Ovary (tissue), 9 donors: ENCODE data around the gene TRIM66. TPM values are rescaled to one million over a fixed set of nuclear protein-coding genes. Genes with fewer than 3 reads are reported as not detected.

ENCODE experiments used
- DNase-seq, 5 donors: peaks; one replicate each; pipeline ENCODE4 v3.0.0-alpha.2; 2019 to 2020
- H3K27ac ChIP-seq, 2 donors: fragments of 200-600 bp; one replicate each; pipeline versions ENCODE4 v1.5.1 to v1.8.0; 2019 to 2022
- H3K27me3 ChIP-seq: fragments of 200-600 bp; one replicate; pipeline ENCODE4 v1.8.0; 2022
- H3K36me3 ChIP-seq: fragments of 200-600 bp; sonication (generic); one replicate; pipeline ENCODE4 v1.5.1; 2019
- H3K4me1 ChIP-seq: one replicate; pipeline ENCODE4 v1.8.1; 2013; ENCODE audit warnings: mild to moderate bottlenecking, moderate library complexity; ENCODE audit not compliant: insufficient read depth
- H3K4me3 ChIP-seq: fragments of 200-600 bp; sonication (generic); one replicate; pipeline ENCODE4 v1.5.1; 2017
- H3K9me3 ChIP-seq, 2 donors: fragments of 200-600 bp in 1 of 2; sonication (generic) in 1 of 2; one replicate each; pipeline versions ENCODE4 v1.5.1 to v1.8.1; 2013 to 2019; ENCODE audit warnings: mild to moderate bottlenecking in 1 of 2, moderate library complexity in 1 of 2
- EP300 ChIP-seq: sonication (generic); formaldehyde crosslinking; IDR thresholded peaks from one replicate; pipeline ENCODE4 v1.6.1; 2017; ENCODE audit warnings: antibody characterized with exemption
- POLR2A ChIP-seq: fragments of 450-650 bp; IDR thresholded peaks from one replicate; pipeline ENCODE4 v1.6.1; 2017; ENCODE audit warnings: antibody characterized with exemption, mild to moderate bottlenecking, moderate library complexity
- WGBS, 3 donors: extraction: QIAGEN DNeasy Blood & Tissue Kit in 1 of 3; methylation state at CpG; one replicate each; pipeline versions ENCODE4 v1.1.5 to v1.1.7; 2013 to 2017; 5-methylcytosine and 5-hydroxymethylcytosine counted together
- intact Hi-C, 4 donors: fragments of 100-400 bp; cut with DNase I; formaldehyde crosslinking; loops; one replicate each; pipeline versions ENCODE4 v1.11.0 to v1.15.1; 2022 to 2023
- polyA plus RNA-seq, 2 donors: library from polyadenylated mRNA; stranded (reverse); fragments of 200-250 nt in 1 of 2; fragments of 350-450 nt in 1 of 2; fragmentation: Illumina TruSeq in 1 of 2; extraction: RNeasy Lipid Tissue Mini Kit (QIAGEN cat#74804) in 1 of 2; gene quantifications; one replicate each; pipeline ENCODE4 v1.2.3, GENCODE V29; 2013 to 2014
- total RNA-seq, 7 donors: library from RNA; depleted of rRNA in 2 of 7; stranded (reverse); fragments of >200 nt in 2 of 7; fragmentation: NEBNext Ultra II Directional in 3 of 7; extraction: Animal tissue kit (Norgen Biotek cat#: 25700) in 3 of 7; gene quantifications; one replicate each; pipeline versions ENCODE4 v1.1.0 to v1.2.4, GENCODE V29; 2016 to 2023
- TF ChIP-seq, protein P1 (sequence below), 3 donors: fragments of 450-650 bp in 2 of 3; fragments of 200-600 bp in 1 of 3; IDR thresholded peaks; one replicate each; pipeline versions ENCODE4 v1.5.1 to v1.8.0; 2016 to 2022; ENCODE audit warnings: antibody characterized with exemption in 3 of 3, mild to moderate bottlenecking in 1 of 3
- donor health status: DM: no; HTN: no; CAD: no; lungs with moderate emphysema.
- donor health status: DM: no; HTN: no; CAD: no.
- donor health status: Bipolar disorder and iron deficiency.
- donor health status: DM: yes; HTN: yes; CAD: no.
- donor health status: DM: no; HTN: no; CAD: no.
- donor health status: DM: yes; HTN: yes; CAD: no.

The TRIM66 gene
- total and polyA plus RNA-seq, 9 donors = 2.3 to 15.4 (median 4.9) TPM

DNA sequence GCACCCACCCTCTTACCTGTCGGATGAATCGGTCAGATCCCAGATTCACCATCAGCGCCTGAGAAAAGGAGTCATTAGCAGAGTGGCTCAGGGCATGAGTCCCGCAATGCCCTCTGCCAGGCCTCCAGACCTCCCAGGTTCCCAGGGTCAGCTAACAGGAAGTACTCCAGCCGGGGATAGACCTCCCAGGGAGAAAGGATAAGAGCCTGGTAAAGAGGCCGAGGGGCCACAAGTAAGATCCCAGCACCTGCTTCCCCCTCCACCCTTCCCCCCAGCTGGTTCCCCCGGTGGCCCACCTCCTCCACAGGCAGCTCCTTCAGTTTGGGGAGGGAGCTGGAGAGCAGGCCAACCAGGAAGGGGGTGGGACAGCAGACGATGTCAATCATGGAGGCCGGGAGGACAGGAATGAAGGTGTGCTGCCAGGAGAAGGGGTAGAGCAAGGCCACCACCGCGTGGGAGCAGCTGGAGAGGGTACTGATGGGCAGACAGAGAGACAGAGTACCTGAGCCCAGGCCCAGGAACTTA is 16.5 kb upstream of the TRIM66 start:
- Histone ChIP-seq H3K36me3 (no peaks in the 10 kb centered on the region), H3K27ac (no peak overlapping the region), H3K9me3 (no peaks in the 10 kb centered on the region), H3K27me3 (no peaks in the 10 kb centered on the region), H3K4me3 (no peak overlapping the region), H3K4me1 (peaks cover 4% of the 10 kb centered on the region)
- WGBS, 3 donors = 50 to 51% (median 50%) methylated on average over 11 of the region's 11 CpGs
- TF ChIP-seq POLR2A = no peak
- TF ChIP-seq, protein P1, sequence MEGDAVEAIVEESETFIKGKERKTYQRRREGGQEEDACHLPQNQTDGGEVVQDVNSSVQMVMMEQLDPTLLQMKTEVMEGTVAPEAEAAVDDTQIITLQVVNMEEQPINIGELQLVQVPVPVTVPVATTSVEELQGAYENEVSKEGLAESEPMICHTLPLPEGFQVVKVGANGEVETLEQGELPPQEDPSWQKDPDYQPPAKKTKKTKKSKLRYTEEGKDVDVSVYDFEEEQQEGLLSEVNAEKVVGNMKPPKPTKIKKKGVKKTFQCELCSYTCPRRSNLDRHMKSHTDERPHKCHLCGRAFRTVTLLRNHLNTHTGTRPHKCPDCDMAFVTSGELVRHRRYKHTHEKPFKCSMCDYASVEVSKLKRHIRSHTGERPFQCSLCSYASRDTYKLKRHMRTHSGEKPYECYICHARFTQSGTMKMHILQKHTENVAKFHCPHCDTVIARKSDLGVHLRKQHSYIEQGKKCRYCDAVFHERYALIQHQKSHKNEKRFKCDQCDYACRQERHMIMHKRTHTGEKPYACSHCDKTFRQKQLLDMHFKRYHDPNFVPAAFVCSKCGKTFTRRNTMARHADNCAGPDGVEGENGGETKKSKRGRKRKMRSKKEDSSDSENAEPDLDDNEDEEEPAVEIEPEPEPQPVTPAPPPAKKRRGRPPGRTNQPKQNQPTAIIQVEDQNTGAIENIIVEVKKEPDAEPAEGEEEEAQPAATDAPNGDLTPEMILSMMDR (IDR thresholded peaks at IDR 0.05) = no peak
- DNase-seq = peak in 1 of 5 donors; percentile 21
- intact Hi-C loops = loop anchor here in 1 of 4 donors (10.0 kb wide), 1 partner anchor 266 kb away; the partner anchor contains the start of gene TMEM9B

DNA sequence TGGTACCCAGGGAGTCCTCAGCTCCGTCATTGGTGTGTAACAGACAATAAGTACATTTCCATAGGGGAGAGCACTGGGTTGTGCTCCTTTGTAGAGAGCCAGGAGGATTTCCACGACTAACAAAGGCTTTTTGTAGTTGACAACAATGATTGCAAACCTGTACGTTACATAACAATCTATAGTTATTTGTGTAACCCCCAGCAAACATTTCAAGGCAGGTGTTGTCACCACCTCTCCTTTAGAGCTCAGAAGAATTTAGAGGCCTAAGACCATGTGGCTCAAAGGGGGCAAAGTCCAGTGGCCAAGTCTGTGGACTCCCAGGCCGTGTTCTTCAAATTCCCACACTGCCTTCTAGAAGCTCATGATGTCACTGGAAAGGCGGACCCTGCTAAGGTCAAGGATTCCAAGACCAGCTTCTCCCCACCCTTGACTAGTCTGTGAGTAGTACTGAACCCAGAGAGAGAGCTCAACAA is 15.9 kb upstream of the TRIM66 start:
- intact Hi-C loops = loop anchor here in 1 of 4 donors (10.0 kb wide), 1 partner anchor 266 kb away; the partner anchor contains the start of gene TMEM9B
- 71 to 73% (median 73%) methylated on average over 5 of the region's 5 CpGs for WGBS, 3 donors
- TF ChIP-seq, protein P1 (IDR thresholded peaks at IDR 0.05) = no peak
- TF ChIP-seq POLR2A (no peak), EP300 (no peak)
- Histone ChIP-seq H3K27ac (no peak overlapping the region), H3K9me3 (no peaks in the 10 kb centered on the region), H3K27me3 (no peaks in the 10 kb centered on the region), H3K4me1 (peaks cover 4% of the 10 kb centered on the region), H3K4me3 (no peak overlapping the region), H3K36me3 (no peaks in the 10 kb centered on the region)
- DNase-seq = no peak

DNA sequence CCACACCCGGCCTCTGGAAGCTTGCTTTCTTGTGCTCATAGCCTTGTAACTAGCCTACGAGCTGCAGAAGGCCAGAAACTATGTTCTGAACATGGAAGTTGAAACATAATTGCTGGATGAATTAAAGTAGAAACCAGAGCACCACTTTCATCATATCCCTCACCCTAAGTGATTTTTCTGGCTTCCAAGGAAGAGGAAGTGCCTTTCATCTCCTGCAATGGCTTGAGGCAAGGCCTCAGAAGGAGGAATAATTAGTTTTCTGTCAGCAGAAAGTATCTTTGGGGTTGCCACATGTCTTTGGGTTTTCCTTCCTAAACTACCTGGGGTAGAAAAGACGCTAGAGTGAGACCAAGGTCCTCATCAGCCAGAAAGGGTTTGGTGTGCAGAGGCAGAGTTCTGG is 14.6 kb upstream of the TRIM66 start:
- Histone ChIP-seq H3K27me3 (no peaks in the 10 kb centered on the region), H3K9me3 (no peaks in the 10 kb centered on the region), H3K36me3 (no peaks in the 10 kb centered on the region), H3K27ac (no peak overlapping the region), H3K4me3 (no peak overlapping the region), H3K4me1 (peaks cover 4% of the 10 kb centered on the region)
- 91 to 95% (median 94%) methylated on average over 3 of the region's 3 CpGs for WGBS, 3 donors
- TF ChIP-seq, protein P1 (IDR thresholded peaks at IDR 0.05) = no peak
- TF ChIP-seq POLR2A (no peak), EP300 (no peak)
- intact Hi-C loops = loop anchor here in 1 of 4 donors (10.0 kb wide), 1 partner anchor 268 kb away; the partner anchor contains the start of gene TMEM9B
- no peak for DNase-seq

DNA sequence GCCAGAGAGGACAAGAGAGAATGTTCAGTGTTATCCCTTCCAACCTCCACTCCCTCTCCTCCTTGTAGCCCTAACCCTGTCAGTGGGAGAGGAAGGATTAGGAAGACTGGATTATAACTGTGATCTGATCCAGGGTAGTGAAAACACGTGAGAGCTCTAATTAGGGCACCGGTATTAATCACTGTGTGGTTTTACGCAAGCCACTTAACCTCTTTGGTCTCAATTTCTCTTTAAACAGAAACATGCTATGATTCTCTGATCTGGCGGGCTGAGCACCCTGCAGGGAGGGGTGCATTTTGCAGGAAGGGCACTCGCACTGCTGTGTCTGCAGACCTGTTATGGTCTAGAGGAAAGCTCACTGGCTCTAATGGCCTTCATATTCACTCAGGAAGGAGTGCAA is 11.7 kb upstream of the TRIM66 start:
- H3K4me1 ChIP-seq = peaks cover 1% of the 10 kb centered on the region

More for the DNA sequence above, 11.7 kb upstream of the TRIM66 start:
- H3K4me3 ChIP-seq = no peak overlapping the region
- no peaks in the 10 kb centered on the region for H3K9me3 ChIP-seq
- intact Hi-C loops = loop anchor here in 1 of 4 donors (10.0 kb wide), 1 partner anchor 271 kb away; the partner anchor contains the start of gene TMEM9B
- TF ChIP-seq POLR2A = no peak
- TF ChIP-seq EP300 = no peak
- TF ChIP-seq, protein P1 (IDR thresholded peaks at IDR 0.05) = no peak
- no peaks in the 10 kb centered on the region for H3K36me3 ChIP-seq
- H3K27me3 ChIP-seq = no peaks in the 10 kb centered on the region
- 74 to 78% (median 78%) methylated on average over 5 of the region's 5 CpGs for WGBS, 3 donors
- DNase-seq = no peak
- no peak overlapping the region for H3K27ac ChIP-seq
